Kasumi-1 (cell line): Measurements from ENCODE around the gene ZBED5.
"Not testable (repeated sequence)": the region's sequence is repeated elsewhere in the genome, so short reads cannot be mapped to it uniquely, and the experiment has no call there.

ENCODE experiments used
- DNase-seq, 2 experiments: peaks; one replicate each; lab custom pipeline; 2025; lab: John Stamatoyannopoulos, UW

ZBED5 gene

GRCh38 chr11:10838083-10838482 lies 19.8 kb downstream of the ZBED5 start:
- no peak for DNase-seq

- DNase-seq, result not testable (repeated sequence)
Observed at GRCh38 chr11:10836884-10837283, 21.0 kb downstream of the ZBED5 start.

DNA sequence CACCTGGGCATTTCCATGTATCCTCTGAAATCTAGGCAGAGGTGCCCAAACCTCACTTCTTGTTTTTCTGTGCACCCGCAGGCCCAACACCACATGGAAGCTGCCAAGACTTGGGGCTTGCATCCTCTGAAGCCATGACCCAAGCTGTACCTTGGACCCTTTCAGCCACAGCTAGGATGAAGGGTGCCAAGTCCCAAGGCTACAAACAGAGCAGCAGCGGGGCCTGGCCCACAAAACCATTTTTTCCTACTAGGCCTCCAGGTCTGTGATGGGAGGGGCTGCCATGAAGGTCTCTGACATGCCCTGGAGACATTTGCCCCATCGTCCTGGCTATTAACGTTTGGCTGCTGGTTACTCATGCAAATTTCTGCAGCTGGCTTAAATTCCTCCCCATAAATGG lies 28.7 kb downstream of the ZBED5 start:
- no peak for DNase-seq

DNA sequence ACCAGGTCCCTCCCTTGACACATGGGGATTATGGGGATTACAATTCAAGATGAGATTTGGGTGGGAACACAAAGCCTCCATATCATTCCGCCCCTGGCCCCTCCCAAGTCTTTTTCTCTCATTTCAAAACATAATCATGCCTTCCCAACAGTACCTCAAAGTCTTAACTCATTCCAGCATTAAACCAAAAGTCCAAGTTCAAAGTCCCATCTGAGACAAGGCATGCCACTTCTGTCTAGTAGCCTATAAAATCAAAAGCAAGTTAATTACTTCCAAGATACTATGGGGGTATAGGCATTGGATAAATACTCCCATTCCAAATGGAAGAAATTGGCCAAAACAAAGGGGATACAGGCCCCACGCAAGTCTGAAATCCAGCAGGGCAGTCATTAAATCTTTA lies 29.5 kb downstream of the ZBED5 start:
- no peak for DNase-seq

- peak; percentile 40 to 70 for DNase-seq
Observed at GRCh38 chr11:10824888-10825287, 33.0 kb downstream of the ZBED5 start.

- DNase-seq, result no peak
Observed at GRCh38 chr11:10823152-10823579, 34.7 kb downstream of the ZBED5 start.

DNA sequence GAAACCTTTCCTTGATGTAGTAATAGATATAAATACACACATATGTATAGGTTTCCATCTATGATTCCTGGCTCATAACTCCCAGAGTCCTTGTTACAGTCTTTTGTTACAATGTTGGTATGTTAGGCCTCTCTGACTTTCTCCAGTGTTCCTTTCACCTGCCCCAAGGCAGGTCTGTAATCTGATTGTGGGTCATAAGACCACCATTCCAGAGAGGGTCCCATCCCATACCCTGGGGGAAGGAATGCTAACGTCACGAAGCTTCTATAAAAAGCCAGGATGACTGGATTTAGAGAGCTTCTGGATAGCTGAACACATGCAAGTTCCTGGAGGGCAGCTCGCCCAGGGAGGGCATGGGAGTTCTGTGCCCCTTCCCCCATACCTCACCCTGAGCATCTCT lies 35.4 kb downstream of the ZBED5 start:
- DNase-seq, result not testable (repeated sequence)

DNA sequence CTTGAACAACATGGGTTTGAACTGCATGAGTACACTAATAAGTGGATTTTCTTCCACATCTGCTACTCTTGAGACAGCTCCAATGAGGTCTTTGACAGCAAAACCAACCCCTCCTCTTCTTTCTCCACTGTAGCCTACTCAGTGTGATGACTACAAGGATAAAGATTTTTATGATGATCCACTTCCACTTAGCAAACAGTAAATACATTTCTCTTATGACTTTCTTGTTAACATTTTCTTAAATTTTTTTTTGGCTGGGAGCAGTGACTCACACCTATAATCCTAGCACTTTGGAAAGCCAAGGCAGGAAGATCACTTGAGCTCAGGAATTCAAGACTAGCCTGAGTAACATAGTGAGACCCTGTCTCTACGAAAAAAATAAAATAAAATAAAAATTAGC lies 39.3 kb downstream of the ZBED5 start:
- no peak for DNase-seq

GRCh38 chr11:10813945-10814344 lies 43.9 kb downstream of the ZBED5 start:
- DNase-seq, result no peak

- peak; percentile 38 to 51 for DNase-seq
Observed at GRCh38 chr11:10809373-10810160, 48.3 kb downstream of the ZBED5 start.

- peak; percentile 96 to 98 for DNase-seq
Observed at GRCh38 chr11:10808553-10809372, 49.1 kb downstream of the ZBED5 start, which contains the start of gene EIF4G2. Gene EIF4G2, minus strand, starts transcription at chr11:10808926.

GRCh38 chr11:10808235-10808552 lies 49.7 kb downstream of the ZBED5 start:
- no peak for DNase-seq

DNA sequence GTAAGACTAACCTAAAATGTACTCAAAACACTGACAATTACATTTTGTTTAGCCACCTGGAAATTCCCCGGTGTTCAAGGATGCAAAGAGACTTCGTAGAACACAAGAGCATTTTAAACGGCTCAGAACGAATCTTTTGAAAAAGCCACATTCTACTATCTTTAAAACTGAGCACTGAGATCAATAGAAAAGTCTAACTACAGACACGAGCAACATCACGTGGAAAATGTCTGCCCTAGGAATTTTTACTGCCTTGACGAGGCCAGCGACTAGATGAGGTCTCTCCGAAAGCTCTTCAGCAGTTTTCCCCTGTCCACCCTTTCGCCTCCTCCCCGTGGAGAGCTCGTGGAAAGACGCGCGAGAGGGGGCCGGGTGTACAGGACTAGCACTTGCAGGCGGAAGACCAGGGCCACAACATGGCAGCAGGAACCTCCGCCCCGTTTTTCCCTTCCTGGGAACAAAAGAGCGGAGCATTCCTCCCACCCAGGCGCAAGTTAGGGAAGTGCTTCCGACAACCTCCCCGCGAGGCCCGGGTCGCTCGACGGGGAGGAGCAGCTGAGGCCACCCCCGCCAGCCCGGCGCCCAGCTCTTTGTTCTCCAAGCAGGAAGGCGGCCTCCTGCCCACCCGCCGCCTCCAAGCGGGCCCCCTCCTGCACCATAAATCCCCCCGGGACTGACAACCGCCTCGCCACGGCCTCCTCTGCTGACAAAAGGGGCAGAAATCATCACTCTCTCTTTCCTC lies 50.2 kb downstream of the ZBED5 start:
- peak; percentile 22 to 30 for DNase-seq

DNA sequence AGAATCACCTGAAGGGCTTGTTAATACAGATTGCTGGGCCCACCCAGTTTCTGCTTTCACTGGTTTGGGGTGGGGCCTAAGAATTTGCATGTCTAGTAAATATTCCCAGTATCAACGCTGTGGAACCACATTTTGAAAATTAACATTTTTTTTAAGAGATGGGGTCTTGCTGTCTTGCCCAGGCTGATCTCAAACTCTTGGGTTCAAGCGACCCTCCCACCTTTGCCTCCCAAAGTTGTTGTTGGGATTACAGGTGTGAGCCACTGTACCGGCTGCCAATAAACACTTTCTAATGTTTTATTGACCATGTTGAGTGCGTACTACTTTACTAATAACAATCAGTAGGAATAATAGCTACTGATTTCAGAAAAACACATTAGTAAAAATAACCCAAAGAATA lies 51.6 kb downstream of the ZBED5 start:
- DNase-seq, result no peak

GRCh38 chr11:10805741-10806140 lies 52.1 kb downstream of the ZBED5 start:
- DNase-seq, result no peak

DNA sequence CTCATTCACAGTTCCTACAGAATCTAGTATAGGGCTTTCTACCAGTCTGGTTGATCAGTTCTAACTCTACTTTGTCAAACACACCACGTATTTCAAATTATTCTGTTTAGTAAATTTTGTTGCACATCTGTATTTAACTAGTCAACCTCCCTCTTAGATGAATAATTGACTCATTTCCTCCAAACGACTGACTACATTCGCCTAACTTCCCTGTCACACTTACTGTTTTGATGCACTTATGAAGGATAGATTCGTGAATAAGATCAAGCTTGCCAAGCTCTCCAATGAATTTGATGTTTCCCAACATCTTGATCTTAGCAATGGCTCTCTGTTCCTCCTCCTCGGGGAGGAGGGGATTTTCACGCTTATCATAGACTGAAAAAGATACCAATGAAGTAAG lies 54.2 kb downstream of the ZBED5 start:
- DNase-seq, result no peak
